ENCODE results near the gene RPN2. TPM values are rescaled to one million over a fixed set of nuclear protein-coding genes. Genes with fewer than 3 reads are reported as not detected.

Gene RPN2
- total RNA-seq, 4 donors from 2014 or later, result 82.3 to 196 (median 105) TPM

DNA sequence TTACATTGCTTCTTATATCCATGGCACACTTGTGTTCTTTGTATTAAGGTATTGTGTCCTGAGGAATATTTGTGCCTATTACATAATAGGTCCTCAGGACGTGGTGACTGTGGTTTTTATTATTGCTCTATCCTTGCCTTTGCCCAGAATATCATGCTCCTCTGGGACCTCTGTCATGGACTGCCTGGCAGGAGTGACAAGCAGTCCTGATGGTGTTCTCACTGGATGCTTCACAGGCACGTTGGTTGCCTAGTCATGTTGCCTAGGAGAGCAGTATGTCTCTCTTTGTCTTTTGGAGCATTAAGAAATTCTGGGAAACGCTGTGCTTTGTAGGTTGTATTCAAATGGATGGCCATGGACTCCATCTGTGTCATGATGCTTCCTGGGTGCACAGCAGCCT lies 24.9 kb downstream of the RPN2 start:
- no peak for TF ChIP-seq POLR2AphosphoS5 (IDR thresholded peaks at IDR 0.05)
- TF ChIP-seq, protein P1, sequence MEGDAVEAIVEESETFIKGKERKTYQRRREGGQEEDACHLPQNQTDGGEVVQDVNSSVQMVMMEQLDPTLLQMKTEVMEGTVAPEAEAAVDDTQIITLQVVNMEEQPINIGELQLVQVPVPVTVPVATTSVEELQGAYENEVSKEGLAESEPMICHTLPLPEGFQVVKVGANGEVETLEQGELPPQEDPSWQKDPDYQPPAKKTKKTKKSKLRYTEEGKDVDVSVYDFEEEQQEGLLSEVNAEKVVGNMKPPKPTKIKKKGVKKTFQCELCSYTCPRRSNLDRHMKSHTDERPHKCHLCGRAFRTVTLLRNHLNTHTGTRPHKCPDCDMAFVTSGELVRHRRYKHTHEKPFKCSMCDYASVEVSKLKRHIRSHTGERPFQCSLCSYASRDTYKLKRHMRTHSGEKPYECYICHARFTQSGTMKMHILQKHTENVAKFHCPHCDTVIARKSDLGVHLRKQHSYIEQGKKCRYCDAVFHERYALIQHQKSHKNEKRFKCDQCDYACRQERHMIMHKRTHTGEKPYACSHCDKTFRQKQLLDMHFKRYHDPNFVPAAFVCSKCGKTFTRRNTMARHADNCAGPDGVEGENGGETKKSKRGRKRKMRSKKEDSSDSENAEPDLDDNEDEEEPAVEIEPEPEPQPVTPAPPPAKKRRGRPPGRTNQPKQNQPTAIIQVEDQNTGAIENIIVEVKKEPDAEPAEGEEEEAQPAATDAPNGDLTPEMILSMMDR (IDR thresholded peaks at IDR 0.05), result no peak
- no peak for TF ChIP-seq EP300 (IDR thresholded peaks at IDR 0.05; ENCODE audit: low read depth)
- no peak for TF ChIP-seq POLR2A (IDR thresholded peaks at IDR 0.05)
- WGBS, 2 donors (ENCODE audit: low coverage in 1 of 2), result 86 to 100% methylated on average over 1 to 3 of the region's 3 CpGs
- in situ Hi-C loops (cut with MboI; ENCODE audit: low pct_ligation_motif_present in 1 of 4, low pct_unique_long_range_greater_than_20kb in 1 of 4, low sequenced_read_pairs in 3 of 4), result no loop called here
- H3K36me3 ChIP-seq, result peaks cover 0 to 54% (median 27%) of the 10 kb centered on the region in 4 donors
- no peak overlapping the region for H3K27ac ChIP-seq
- no peaks in the 10 kb centered on the region for H3K9me3 ChIP-seq
- DNase-seq, result no peak
- H3K4me3 ChIP-seq, result no peak overlapping the region
- peaks cover 0 to 10% (median 4%) of the 10 kb centered on the region in 4 donors for H3K4me1 ChIP-seq
- no peaks in the 10 kb centered on the region for H3K27me3 ChIP-seq
- intact Hi-C loops (cut with DNase I; ENCODE audit: low total_unique reads), result loop anchor here (10.0 kb wide), 2 partner anchors 181 to 321 kb away; partner anchors contain the start of genes BLCAP and NNAT

DNA sequence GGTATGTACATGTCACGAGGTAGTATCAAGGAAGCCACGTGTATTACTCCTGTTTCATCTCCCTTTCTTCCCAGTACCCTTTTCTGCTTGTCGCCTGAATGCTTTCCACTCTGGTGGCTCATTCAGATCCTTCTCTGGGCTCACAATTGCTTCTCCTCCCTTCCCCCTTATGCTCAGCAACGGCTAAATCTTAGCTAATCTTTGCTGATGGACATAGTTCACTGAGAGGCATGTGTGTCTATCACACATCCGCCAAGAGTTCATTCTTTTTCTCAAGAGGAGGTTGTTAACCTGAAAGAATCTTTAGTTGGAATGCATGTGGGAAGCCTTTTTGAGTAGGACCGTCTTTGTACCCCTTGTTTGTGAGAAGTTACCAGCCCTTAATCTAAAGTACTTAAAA lies 26.0 kb downstream of the RPN2 start:
- intact Hi-C loops (cut with DNase I; ENCODE audit: low total_unique reads), result loop anchor here (10.0 kb wide), 2 partner anchors 180 to 320 kb away; partner anchors contain the start of genes BLCAP and NNAT
- no peaks in the 10 kb centered on the region for H3K27me3 ChIP-seq
- peaks cover 0 to 59% (median 28%) of the 10 kb centered on the region in 4 donors for H3K36me3 ChIP-seq
- TF ChIP-seq EP300 (IDR thresholded peaks at IDR 0.05; ENCODE audit: low read depth), result no peak
- TF ChIP-seq POLR2A (IDR thresholded peaks at IDR 0.05), result no peak
- no peak for TF ChIP-seq POLR2AphosphoS5 (IDR thresholded peaks at IDR 0.05)
- H3K4me1 ChIP-seq, result peaks cover 0 to 10% (median 4%) of the 10 kb centered on the region in 4 donors
- WGBS, 2 donors (ENCODE audit: low coverage in 1 of 2), result 85 to 89% methylated on average over 3 to 6 of the region's 6 CpGs
- H3K4me3 ChIP-seq, result no peak overlapping the region
- no peak for DNase-seq
- H3K27ac ChIP-seq, result no peak overlapping the region
- H3K9me3 ChIP-seq, result no peaks in the 10 kb centered on the region
- in situ Hi-C loops (cut with MboI; ENCODE audit: low pct_ligation_motif_present in 1 of 4, low pct_unique_long_range_greater_than_20kb in 1 of 4, low sequenced_read_pairs in 3 of 4), result loop anchor here in 1 of 4 donors (5.0 kb wide), 1 partner anchor 332 kb away; no protein-coding TSS in a partner anchor

DNA sequence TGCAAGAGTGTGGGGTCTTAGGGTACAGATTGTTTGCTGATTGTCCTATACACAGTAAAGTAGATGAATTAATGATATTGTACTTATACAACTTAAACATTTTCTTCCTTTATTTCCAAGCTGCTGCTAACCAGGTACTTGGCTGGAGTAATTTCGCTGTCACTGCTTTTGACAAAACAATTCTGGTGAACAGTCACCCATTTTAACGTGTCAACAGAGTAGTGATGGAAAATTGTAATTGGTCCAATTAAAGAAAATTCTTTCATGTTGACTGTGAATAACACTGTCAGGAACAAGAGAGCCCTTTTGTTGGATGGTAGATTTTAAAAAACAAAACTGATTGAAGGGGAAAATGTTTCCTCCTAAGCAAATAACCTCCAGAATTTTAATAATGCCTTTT lies 26.7 kb downstream of the RPN2 start:
- H3K36me3 ChIP-seq, result peaks cover 0 to 57% (median 28%) of the 10 kb centered on the region in 4 donors
- peaks cover 0 to 10% (median 4%) of the 10 kb centered on the region in 4 donors for H3K4me1 ChIP-seq
- H3K27me3 ChIP-seq, result no peaks in the 10 kb centered on the region
- no peak overlapping the region for H3K27ac ChIP-seq
- no peaks in the 10 kb centered on the region for H3K9me3 ChIP-seq
- in situ Hi-C loops (cut with MboI; ENCODE audit: low pct_ligation_motif_present in 1 of 4, low pct_unique_long_range_greater_than_20kb in 1 of 4, low sequenced_read_pairs in 3 of 4), result loop anchor here in 1 of 4 donors (5.0 kb wide), 1 partner anchor 332 kb away; no protein-coding TSS in a partner anchor
- DNase-seq, result no peak
- H3K4me3 ChIP-seq, result no peak overlapping the region
- intact Hi-C loops (cut with DNase I; ENCODE audit: low total_unique reads), result loop anchor here (10.0 kb wide), 2 partner anchors 179 to 319 kb away; partner anchors contain the start of genes BLCAP and NNAT
- TF ChIP-seq POLR2A (IDR thresholded peaks at IDR 0.05) (no peak), EP300 (IDR thresholded peaks at IDR 0.05; ENCODE audit: low read depth) (no peak), POLR2AphosphoS5 (IDR thresholded peaks at IDR 0.05) (no peak)
- TF ChIP-seq, protein P1 (IDR thresholded peaks at IDR 0.05), result no peak
- 81 to 83% methylated on average over 2 of the region's 2 CpGs for WGBS, 2 donors (ENCODE audit: low coverage in 1 of 2)

DNA sequence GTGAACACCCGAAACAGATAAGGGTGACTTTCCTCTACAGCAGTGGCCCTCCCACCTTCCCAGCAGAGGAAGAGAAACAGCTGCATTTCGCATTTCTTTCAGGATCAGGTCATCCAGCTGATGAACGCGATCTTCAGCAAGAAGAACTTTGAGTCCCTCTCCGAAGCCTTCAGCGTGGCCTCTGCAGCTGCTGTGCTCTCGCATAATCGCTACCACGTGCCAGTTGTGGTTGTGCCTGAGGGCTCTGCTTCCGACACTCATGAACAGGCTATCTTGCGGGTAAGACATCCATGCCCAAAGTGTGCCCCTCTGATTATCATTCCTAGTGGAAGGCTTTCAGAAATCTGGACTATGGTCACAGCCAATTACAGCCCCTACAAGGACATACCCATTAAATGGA lies 28.0 kb downstream of the RPN2 start:
- intact Hi-C loops (cut with DNase I; ENCODE audit: low total_unique reads) (loop anchor here (10.0 kb wide), 2 partner anchors 178 to 318 kb away; partner anchors contain the start of genes BLCAP and NNAT), in situ Hi-C loops (cut with MboI; ENCODE audit: low pct_ligation_motif_present in 1 of 4, low pct_unique_long_range_greater_than_20kb in 1 of 4, low sequenced_read_pairs in 3 of 4) (loop anchor here in 1 of 4 donors (5.0 kb wide), 1 partner anchor 330 kb away; no protein-coding TSS in a partner anchor)
- WGBS, 2 donors (ENCODE audit: low coverage in 1 of 2), result 71 to 94% methylated on average over 1 to 11 of the region's 11 CpGs
- H3K4me1 ChIP-seq, result peaks cover 0 to under 1% (median 0%) of the 10 kb centered on the region in 4 donors
- TF ChIP-seq EP300 (IDR thresholded peaks at IDR 0.05; ENCODE audit: low read depth) (no peak), POLR2A (IDR thresholded peaks at IDR 0.05) (no peak), POLR2AphosphoS5 (IDR thresholded peaks at IDR 0.05) (no peak)
- TF ChIP-seq, protein P1 (IDR thresholded peaks at IDR 0.05), result no peak
- no peaks in the 10 kb centered on the region for H3K27me3 ChIP-seq
- H3K36me3 ChIP-seq, result peaks cover 0 to 69% (median 30%) of the 10 kb centered on the region in 4 donors
- no peak for DNase-seq
- H3K9me3 ChIP-seq, result no peaks in the 10 kb centered on the region
- H3K4me3 ChIP-seq, result no peak overlapping the region
- no peak overlapping the region for H3K27ac ChIP-seq
